Ramos (cell line): Measurements from ENCODE around the gene REEP3.

Experiments used
- in situ Hi-C: fragments of 300-500 bp; cut with MboI; formaldehyde crosslinking; loops from one replicate; pipeline ENCODE4 v1.14.3; 2022; ENCODE audit warnings: low sequenced_read_pairs; ENCODE audit not compliant: unreplicated experiment

REEP3 gene

DNA sequence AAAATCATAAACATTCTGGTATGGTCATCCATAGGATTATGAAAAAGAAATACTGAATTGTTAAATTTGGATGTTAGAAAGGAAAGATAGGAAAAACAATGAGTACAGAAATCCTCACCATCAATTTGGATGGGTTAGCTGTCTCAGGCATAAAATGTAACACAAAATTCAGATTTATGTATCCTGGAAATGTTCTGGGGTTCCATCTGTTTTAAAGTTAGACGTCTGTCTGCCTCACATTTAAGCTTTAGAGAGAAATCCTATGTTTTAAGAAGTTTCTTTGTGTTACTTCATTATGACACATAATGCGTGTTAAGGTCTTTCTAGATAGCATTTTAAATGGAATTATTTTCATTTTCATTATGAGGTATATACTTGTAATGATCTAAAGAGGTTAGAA lies 103.5 kb downstream of the REEP3 start:
- in situ Hi-C loops = loop anchor here (25.0 kb wide), 1 partner anchor 412 kb away; no protein-coding TSS in a partner anchor

DNA sequence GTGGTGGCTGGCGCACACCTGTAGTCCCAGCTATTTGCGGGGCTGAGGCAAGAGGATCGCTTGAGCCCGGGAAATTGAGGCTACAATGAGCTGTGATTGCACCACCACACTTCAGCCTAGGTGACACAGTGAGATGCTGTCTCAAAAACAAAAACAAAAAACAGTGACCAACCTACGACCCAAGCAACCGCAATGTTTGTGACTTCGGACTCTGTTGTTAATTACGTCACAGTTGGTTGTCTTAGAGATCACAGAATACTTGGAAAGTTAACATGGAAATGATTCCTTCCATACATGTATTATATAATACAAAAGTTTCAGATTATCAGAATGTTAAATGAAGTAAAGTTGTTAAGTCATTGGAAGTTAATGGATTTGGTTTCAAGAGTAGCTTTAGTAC lies 106.2 kb downstream of the REEP3 start:
- in situ Hi-C loops = loop anchor here (25.0 kb wide), 1 partner anchor 415 kb away; no protein-coding TSS in a partner anchor

DNA sequence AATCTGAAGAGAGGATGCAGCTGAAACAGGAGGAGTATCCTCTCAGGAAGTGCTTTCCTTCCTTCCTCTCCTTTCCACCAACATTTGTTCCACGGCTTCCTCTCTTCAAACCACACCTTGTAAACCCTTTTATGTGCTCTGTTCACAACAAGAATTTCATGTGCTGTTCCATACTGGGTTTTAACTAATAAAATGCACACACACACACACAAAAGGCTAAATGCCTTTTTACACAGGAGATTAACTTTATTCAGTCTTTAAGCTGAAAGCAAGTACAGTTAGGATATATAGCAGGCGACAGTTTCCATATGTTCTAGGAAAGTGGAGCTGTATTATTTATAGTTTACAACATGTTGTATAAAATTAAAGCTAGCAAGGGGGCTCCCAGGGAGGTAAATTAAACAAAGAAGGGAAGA lies 106.7 kb downstream of the REEP3 start:
- in situ Hi-C loops = loop anchor here (25.0 kb wide), 1 partner anchor 416 kb away; no protein-coding TSS in a partner anchor

DNA sequence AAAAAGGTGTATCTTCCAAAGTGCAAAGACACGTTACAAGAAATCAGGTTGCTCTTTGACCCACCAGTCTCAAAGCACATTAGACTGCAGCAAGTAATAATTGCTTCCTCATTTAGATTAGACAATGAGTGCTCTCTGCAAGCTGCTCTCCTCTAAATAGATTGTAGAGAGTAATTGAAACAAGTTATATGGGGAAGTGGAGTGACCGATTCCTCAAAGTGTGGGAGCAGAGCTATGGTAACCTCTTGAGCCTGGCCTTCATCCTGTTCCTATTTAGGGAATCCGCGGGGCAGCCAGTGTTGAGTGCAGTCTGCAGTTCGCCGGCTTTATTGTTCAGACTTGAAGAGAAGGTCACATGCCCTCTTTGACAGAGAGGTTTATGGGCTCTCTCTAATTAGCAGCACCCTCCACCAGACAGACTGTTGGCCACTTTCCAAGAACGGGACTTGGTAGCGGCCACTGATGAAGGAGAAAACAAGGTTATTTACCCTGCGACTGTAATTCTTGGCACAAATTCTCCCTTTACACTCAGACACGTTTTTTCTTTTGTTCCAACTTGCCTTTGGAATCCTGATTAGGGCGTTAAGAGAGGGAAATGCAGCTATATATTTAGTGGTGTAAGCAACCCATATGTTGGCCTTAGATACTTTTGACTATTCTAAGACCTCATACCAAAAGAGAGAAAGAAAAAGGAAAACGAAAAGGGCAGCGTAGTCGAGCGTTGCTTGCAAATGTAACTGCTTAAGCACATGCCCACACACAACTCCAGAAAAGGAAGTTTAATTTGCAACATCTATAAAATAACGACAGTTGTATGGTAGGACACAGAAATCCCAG lies 107.5 kb downstream of the REEP3 start:
- in situ Hi-C loops = loop anchor here (25.0 kb wide), 1 partner anchor 416 kb away; no protein-coding TSS in a partner anchor

DNA sequence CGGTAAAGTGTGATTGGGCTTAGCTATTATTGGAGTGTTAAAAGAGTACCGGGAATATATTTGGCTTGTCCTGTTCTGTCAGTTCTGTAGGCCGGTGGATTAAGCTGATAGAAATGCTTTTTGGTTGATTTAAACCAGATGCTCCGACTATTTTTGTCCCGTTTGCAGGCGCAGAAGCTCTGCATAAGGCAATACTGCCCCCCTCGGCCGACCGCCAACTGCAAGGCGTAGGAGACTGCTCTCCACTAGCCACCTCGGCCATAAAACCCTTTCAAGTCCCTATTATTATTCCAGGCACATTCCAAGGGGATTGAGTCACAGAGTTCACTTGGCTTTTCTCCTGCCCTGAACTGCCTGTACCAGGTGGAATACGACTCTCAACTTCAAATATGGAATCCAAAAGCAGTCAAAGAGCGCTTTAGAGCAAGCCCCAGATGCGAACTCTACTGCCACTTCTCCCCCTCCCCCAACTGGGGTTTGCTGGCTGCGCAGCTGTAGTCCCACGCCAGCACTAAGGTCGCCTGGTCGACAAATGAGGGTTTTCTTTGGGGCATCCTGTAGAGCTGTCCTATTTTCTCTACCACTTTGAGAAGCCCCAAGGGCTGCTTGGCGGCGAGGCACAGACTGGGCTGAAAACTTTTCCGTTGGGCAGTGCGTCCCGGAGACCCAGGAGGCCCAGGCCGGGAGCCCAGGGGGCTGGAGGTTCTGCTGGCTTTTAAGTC lies 108.3 kb downstream of the REEP3 start:
- in situ Hi-C loops = loop anchor here (25.0 kb wide), 1 partner anchor 417 kb away; no protein-coding TSS in a partner anchor

DNA sequence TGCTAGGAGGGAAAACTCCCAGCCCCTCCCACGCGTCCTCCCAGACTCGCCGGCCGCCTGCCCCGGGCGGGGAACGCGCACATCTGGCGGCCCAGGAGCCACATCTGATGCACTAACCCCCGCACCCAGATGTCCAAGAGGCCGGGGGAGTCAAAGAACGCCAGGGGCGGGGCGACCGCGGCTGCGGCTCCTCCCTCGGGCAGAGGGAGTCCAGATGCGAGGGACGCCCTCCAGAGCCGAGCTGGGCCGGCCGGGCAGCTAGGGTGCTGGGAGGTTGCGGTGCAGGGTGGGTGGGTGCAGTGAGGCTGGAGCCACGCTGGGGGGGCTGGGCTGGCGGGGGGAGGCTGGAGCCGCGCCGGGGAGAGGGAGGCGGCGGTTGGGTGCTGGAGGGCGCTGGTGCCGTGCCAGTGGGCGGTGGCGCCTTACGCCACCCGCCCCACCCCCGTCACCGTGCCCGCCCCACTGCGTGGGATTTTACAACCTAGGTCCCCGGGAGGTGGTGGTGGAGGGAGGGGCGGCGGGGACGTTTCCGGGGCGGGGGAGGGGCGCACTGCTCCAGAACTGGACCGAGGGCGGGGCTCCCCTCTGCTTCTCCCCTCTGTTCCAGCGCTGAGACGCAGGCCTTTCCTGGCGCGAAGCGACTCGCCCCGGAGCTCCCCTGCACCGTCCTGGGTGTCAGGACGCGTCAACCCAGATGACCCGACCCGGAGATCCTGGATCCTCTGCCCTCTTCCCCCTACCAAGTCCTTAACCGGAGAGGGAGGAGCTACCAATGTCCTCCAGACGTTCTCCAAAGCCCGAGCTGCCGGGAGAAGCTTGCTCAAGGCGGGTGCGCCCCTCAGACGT lies 109.1 kb downstream of the REEP3 start:
- in situ Hi-C loops = loop anchor here (25.0 kb wide), 1 partner anchor 418 kb away; no protein-coding TSS in a partner anchor

DNA sequence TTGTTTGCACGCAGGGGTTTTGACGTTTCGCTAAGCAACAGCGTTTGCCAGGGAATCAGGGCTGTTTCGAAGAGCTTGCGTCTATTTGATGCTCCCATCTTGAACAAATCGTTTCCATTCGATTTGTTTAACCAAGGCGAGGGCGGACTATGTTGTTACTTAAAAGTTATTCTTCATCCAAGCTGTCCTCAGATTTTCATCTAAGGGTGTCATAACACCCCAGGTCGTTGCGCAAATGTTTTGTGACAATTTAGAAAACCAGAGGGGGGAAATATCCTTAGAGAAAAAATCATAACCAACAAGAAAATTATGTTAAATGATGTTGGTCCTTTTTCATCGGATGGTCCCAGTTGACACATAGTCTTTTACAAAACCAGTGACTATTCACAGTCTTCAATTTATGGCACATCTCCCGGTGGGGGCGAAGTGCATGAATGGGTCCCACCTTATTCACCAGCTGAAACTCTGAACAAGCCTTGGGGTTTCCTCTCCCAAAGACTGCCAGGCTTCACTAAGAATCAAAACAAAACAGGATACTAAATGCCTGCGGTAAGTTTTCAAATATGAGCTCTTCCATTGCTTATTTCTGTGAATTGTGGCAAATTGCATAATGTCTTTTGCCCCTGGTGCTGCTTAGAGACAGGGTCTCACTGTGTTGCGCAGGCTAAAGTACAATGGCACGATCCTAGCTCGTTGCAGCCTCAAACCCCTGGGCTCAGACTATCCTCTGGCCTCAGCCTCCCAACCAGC lies 109.9 kb downstream of the REEP3 start:
- in situ Hi-C loops = loop anchor here (25.0 kb wide), 1 partner anchor 419 kb away; no protein-coding TSS in a partner anchor

DNA sequence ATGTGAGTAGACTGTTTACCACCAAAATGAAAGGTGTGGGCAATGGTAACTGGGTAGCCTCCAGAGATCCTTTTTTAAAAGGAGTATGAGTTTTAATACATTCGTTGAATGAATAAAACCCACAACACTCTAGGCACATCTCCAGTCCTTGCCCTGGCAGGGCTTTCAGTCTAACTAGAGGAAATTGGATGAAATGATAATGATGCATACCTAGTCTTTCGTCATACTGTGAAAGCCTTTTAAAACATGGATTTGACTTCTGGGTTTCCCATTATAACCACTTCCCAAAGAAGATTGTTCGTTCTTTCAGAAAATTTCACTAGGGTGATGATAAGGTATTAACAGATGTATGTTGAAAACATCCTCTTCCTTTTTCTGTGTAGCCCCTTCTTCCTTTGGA lies 110.8 kb downstream of the REEP3 start:
- in situ Hi-C loops = loop anchor here (25.0 kb wide), 1 partner anchor 420 kb away; no protein-coding TSS in a partner anchor

DNA sequence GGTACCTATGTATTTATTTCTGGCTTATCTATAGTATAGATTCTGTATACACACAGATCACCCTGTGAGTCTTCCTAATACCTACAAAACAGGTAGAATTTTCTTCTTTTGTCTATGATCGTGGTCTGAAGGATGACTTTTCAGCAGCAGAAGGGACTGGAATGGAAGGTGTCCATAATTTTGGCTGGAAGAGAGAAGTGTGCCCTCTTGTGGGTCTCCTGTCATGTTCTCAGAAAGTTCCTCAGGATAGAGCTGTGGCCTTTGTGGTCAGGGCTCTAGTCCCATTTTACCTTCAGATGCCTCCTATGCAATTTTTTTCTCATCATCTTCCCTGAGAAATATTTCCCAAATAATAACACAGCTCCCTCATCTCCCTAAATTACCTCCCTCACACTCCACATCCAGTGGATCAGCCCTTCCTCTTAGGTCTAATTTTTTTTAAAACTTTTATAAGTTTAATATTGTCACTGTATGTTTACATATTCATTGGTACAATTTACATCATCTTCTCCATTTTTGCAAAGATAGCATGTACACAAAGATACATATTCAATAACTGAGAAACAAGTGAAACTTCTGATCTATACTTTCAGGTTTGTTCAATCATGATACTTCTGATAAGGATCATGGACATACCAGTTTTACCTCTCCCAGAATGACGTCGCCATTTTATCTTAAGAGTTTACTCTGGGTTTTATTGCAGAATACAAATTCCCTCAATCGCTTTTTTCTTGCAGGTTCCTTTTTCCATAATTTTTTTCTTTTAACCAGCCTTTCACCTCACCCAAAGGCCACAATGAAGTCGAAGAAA lies 112.7 kb downstream of the REEP3 start:
- in situ Hi-C loops = loop anchor here (25.0 kb wide), 1 partner anchor 422 kb away; no protein-coding TSS in a partner anchor

DNA sequence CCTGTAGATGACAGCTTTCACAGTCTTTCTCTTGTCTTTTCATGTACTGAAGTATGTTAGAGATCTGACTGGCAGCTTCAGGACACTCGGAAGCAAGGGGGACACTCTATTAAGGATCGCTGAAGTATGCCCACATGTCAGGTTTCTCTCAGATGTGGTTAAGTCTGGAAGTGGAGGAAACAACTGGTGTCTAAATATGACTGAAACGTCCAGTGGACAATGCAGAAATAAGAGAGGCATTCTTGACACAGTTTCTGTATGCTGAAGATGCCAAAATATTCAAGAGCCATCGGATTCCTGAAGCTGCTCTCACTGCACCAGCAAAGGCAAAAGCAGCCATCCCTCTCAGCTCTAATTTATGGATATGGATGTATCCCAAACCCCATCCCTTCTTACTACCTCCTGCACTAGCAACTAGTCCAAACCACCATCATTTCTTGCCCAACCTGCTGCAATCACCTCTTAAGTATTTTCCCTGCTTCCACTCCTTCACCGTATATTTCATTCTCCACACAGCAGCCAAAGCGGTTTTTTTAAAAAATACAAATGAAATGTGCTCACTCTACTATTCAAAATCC lies 113.4 kb downstream of the REEP3 start:
- in situ Hi-C loops = loop anchor here (25.0 kb wide), 1 partner anchor 422 kb away; no protein-coding TSS in a partner anchor

DNA sequence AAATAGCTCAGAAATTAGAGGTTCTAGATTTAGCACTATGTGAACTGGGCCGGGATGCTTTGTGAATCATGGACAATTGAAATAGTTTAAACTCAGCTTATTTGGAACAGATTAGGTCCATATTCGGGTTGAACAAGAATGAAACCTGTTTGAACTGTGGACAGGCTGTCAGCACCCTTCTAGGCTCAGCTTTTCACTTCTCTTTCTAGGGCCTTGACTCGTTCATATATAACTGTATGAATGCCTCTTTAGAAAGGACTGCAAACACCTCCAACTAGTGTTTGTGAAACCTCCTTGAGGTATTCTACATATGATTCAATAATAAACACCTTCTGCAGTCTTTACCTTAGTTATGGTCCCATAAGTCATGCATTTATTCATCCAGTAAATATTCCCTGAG lies 115.6 kb downstream of the REEP3 start:
- in situ Hi-C loops = loop anchor here (25.0 kb wide), 1 partner anchor 425 kb away; no protein-coding TSS in a partner anchor

DNA sequence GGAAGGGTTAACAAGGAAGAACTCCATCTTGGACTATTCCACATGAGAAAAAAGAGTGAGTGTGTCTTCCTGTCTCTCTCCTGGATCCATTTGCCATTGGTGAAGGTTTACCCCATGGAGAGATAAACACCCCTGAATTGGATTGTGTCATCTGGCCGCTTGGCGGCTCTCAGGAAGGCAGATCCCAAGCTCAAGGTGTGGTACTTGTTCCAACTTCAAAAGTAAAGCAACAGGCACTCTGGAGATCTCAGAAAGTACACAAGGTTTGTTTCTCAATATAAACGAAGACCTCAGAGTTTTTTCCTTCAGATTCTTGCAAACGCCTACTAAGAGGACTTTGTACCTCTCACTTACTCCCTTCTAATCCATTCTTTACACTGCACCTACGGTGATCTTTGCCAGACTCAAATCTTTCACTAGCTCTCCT lies 116.7 kb downstream of the REEP3 start:
- in situ Hi-C loops = loop anchor here (25.0 kb wide), 1 partner anchor 426 kb away; no protein-coding TSS in a partner anchor

DNA sequence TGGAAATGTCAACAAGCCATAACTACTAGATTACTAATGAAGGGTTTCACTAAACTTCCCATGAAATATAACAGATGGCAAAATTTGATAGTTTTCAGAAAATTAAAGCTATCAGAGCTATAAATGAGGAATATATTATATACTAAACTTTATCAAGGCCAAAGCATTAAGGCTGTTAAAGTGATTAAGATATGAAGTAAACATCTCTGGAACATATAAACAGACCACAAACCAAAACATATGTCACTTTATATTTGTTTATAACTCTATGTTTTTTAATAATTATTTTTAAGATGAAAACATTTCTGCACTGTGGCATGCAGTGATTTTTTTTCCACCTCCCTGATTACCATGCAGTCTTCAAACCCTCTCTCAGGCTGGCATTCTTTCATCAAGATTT lies 120.2 kb downstream of the REEP3 start:
- in situ Hi-C loops = loop anchor here (25.0 kb wide), 1 partner anchor 429 kb away; no protein-coding TSS in a partner anchor

DNA sequence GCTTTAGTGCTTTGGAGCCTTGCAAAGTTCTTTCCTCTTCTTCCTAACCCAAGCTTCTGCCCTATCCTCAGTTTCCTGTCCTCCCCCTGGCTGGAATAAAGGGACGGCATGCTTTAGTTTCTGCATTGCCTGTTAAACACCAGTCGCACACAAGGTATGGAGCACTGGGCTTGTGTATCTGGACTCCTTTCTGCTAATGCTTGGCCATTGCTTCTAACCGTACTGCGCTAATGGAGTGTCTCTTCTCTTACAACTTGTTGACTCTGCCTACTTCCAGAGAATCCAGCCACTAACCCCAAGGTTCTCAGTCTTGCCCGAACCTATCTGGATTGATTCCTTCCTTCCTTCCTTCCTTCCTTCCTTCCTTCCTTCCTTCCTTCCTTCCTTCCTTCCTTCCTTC lies 120.6 kb downstream of the REEP3 start:
- in situ Hi-C loops = loop anchor here (25.0 kb wide), 1 partner anchor 429 kb away; no protein-coding TSS in a partner anchor

DNA sequence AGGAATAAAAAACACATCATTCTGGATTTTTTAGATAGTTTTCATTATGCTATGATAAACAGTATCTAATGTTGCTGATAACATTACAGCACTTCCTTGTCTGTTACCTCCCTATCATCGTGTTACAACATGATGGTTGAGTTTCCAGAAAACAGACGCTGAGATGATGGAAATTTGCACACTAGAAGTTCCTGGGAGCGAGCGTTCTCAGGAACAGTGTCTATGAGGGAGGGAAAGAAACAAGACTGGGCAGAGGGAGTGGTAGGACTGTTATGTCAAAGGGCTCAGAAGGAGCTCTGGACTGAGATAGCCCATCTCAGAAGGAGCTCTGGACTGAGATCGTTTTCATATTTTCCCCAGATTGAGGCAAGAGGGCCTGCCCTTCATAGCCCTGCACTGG lies 121.6 kb downstream of the REEP3 start:
- in situ Hi-C loops = loop anchor here (25.0 kb wide), 1 partner anchor 431 kb away; no protein-coding TSS in a partner anchor

DNA sequence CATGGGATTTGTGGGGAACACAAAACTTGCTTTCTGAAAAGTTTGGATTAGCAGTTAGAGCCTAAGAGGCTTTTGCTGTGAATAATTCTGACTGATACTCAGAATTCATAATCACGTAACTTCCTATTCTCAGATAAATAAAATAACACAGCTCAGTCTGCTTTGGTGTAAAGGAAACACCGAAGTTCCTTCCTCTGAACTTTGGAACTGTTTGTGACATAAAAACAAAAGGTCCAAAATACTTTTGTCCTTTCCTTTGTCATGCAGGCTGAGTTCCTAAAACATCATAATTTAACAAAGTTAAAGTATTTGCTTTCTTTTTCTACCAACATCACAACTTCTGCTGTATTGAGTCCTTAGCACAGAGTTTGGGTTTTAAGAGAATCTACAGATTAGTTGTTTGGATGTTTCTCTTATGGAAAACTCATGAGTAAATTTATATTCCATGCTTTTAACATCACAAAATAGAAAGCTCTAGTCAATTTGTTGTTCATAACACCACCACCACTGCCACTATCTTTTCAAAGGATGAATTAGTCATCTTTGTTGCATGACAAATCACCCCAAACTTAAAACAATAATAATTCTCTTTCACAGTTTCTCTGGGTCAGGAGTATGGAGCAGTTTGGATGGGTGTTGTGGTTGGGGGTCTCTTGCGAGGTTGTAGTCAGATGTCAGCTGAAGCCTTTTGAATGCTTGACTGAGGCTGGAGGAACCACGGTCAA lies 123.4 kb downstream of the REEP3 start:
- in situ Hi-C loops = loop anchor here (25.0 kb wide), 1 partner anchor 432 kb away; no protein-coding TSS in a partner anchor

DNA sequence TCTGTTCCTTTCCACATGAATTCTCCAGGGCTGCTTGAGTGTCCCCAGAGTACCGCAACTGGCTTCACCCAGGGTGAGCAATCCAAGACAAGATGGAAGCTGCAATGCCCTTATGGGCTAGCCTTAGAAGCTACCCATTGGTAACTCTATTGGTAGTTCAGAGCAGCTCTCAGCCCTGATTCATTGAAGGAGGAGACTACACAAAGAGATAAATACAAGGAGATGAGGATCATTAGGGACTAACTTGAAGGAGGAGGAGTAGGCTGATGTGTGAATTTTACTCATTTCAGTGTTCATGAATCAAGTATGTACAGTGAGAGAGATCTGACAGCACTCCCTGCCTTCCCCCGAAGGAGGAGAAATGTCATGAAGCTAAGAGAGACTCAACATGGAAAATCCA lies 124.0 kb downstream of the REEP3 start:
- in situ Hi-C loops = loop anchor here (25.0 kb wide), 1 partner anchor 433 kb away; no protein-coding TSS in a partner anchor
